ENCODE results near the gene EYA4.
"Not testable (repeated sequence)": the region's sequence is repeated elsewhere in the genome, so short reads cannot be mapped to it uniquely, and the experiment has no call there.

The EYA4 gene

GRCh38 chr6:133542056-133542821 is 301.1 kb downstream of the EYA4 start:
- DNase-seq, result peak; percentile 12

GRCh38 chr6:133544419-133544818 is 303.3 kb downstream of the EYA4 start:
- no peak for DNase-seq

DNA sequence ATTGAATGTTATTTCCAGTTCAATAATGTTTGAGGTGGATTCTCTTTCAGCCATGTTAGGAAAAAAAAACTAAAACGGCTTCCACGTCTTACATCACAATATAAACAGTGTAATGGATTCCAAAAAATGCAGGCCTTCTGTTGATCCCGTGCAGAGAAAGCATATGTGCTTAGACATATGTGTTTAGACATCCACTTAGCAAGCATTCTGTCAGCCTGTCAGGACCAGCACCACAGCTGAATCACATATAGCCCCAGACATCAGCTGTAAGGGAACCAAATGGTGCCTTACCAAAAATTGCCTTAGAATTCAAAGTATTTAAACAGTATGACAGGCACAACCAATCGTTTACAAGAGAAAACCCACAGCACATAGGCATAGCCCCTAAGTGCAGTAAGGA is 304.9 kb downstream of the EYA4 start:
- DNase-seq, result peak; percentile 84

DNA sequence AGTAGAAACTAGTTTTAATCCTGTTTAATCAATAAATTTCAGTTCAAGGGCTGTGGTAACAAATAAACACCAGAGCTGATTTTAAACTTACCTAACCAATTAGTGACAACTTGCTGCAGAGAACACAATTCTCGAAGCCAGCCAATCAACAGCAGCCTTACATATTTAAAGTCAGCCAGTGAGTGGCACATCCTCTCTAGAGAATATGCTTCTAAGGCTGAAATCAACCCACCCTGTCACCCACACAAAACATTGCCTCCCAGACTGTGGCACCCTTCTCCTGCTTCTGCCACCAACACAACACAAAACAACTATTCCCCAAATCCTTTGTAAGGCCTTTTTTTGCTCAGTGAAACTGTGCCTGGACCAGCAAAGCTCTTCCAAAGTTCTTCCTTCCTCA is 306.0 kb downstream of the EYA4 start:
- DNase-seq, result no peak

- peak; percentile 89 for DNase-seq
Observed at GRCh38 chr6:133548423-133549159, 307.4 kb downstream of the EYA4 start.

GRCh38 chr6:133549371-133549801 is 308.2 kb downstream of the EYA4 start:
- DNase-seq, result no peak

DNA sequence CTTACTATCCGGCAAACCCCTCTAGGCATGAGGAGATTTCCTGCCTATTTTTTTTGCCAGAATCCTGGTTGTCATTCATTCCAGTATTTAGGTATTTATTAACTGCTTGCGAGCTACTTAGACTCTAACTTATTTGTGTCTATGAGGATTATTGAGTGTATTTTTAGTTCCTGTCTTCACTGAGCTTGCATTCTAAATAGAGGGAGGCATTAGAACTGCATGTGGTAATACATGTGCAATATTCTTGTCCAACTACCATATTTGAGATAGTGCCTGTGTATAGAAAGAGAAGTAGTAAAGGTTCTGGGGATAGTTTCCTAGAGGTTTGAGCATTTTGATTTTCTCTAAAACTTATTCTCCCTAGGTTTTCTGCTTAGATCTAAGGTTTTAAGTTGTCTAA is 308.9 kb downstream of the EYA4 start:
- DNase-seq, result no peak

GRCh38 chr6:133551436-133551835 is 310.3 kb downstream of the EYA4 start:
- peak; percentile 32 for DNase-seq

GRCh38 chr6:133551847-133552341 is 310.7 kb downstream of the EYA4 start:
- DNase-seq, result peak; percentile 98

DNA sequence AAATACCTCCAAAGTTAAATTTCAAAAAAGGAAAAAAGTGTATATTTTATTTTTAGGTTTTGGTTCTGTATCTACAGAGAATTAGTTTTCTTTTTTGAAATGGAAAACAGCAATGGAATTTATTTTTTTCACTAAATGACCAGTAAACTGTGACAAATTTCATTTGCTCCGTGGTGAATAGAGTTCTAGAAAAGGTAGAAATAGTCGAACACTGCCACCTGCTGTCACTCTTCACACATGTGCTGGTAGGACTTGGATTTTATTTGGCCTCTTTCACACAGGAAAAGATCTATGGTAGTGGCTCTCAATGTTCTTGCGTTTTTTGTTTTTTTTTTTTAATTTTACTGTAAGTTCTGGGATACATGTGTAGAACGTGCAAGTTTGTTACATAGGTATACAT is 312.5 kb downstream of the EYA4 start:
- DNase-seq, result peak; percentile 65

GRCh38 chr6:133554121-133554520 is 313.0 kb downstream of the EYA4 start:
- not testable (repeated sequence) for DNase-seq

GRCh38 chr6:133555685-133556084 is 314.5 kb downstream of the EYA4 start:
- no peak for DNase-seq

DNA sequence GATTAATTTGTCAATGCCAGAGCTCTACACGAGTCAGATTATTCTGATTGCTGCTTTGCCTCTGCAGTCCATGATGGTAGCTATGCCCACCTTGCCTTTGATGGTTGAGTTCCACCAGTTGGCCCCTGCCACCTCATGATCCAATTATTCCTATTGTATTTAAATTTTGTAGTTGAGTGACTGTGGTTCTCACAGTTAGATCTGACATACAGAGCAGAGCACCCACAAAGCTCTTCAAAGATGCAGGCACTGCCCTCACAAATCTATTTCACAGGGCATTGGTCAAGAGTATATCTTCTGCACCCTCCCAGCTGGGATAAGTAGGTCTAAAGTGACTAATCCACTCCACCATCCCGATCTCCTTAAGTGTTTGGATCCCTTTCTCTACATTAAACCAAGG is 318.8 kb downstream of the EYA4 start:
- no peak for DNase-seq

DNA sequence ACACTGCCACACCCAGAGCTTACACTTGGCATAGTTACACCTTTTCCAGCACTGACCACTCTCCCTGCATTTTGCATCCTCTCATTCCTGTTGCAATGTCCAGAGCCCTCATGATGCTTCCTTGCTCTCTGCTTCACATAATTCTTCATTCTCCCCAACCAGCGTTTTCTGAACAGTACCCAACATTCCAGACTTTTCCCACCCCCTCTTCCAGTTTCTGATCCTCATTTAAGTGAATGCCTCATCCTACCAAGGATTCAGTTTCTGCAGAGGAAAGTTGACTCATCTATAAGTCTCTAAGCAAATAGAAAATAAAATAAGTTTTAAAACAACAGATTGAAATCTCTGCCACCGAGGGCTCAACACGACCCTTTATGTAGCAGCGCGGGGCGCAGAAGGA is 326.5 kb downstream of the EYA4 start:
- peak; percentile 39 for DNase-seq

- DNase-seq, result peak; percentile 78
Observed at GRCh38 chr6:133568970-133569889, 328.1 kb downstream of the EYA4 start.

DNA sequence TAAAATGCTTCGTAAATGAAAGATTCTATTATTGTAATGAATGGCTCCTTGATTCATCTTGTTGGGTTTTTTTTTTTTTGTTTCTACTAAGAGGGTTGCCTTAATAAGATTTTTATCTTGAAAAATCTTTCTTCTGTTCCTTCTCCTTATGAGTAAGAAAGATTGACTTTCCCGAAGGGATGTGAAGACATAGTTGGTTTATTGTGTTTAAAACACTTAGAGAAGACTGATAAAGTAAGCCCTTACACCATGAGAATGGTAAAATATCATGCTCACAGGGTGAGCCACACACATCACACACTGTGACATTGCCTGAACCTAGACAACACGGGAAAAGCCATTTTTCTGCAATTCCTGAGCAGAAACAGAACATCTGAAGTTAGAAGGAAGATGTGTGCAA is 330.5 kb downstream of the EYA4 start:
- no peak for DNase-seq

DNA sequence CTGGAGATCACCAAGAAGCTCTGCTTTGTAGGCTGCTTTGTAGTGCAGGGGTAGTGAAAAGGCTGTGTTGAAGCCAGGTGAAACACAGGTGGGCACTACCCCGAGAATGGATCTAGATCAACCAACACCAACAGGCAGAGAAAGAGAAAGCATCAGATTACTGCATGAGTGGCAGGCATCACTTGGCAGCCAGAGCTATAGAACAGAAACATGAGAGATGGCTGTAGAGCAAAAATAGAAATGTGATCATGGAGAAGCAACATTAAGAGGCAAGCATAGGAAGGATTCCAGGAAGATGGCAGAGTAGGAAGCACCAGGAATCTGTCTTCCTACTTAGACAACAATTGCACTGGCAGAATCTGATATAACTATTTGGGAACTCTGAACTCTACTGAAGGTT is 336.7 kb downstream of the EYA4 start:
- DNase-seq, result no peak
